Islet precursor cell (in vitro differentiated cells): ENCODE results near the gene EEFSEC.
A peak's percentile ranks its signal among the peaks of the same experiment; 100 is the strongest.

Experiments
- DNase-seq: peaks from one replicate; pipeline ENCODE4 v3.0.0-alpha.2; 2018

EEFSEC gene

GRCh38 chr3:128419311-128419710 lies 266.0 kb downstream of the EEFSEC start:
- DNase-seq: no peak

DNA sequence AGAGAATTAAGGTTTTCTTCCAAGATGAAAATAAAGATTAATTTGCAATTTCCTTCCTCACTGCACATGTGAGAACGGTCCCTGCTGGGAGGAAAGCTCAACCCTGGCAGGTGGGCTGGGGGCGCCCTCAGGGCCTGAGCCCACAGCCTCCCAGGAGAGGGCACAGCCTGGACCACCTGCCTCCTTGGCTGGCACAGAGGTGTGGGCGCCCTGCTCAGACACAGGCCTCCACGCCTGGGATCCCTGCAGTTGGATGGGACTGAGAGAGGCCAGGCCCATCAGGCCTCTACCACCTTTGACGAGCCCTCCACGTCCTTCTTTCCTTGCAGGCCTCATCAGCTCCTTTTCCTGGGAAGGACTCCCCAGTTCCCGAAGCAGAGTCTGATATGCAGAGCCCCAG lies 267.0 kb downstream of the EEFSEC start:
- no peak for DNase-seq

GRCh38 chr3:128420720-128421438 lies 267.6 kb downstream of the EEFSEC start:
- DNase-seq: no peak

- no peak for DNase-seq
Observed at GRCh38 chr3:128421439-128421836, 268.2 kb downstream of the EEFSEC start.

GRCh38 chr3:128421966-128422365 lies 268.7 kb downstream of the EEFSEC start:
- no peak for DNase-seq

- DNase-seq: no peak
Observed at GRCh38 chr3:128422762-128423524, 269.7 kb downstream of the EEFSEC start.

GRCh38 chr3:128423525-128424147 lies 270.4 kb downstream of the EEFSEC start:
- DNase-seq: no peak

- DNase-seq: no peak
Observed at GRCh38 chr3:128424508-128425069, 271.3 kb downstream of the EEFSEC start.

GRCh38 chr3:128425142-128425845 lies 272.0 kb downstream of the EEFSEC start:
- no peak for DNase-seq

GRCh38 chr3:128425846-128426127 lies 272.5 kb downstream of the EEFSEC start:
- no peak for DNase-seq

GRCh38 chr3:128426128-128426921 lies 273.0 kb downstream of the EEFSEC start:
- DNase-seq: peak; percentile 82

DNA sequence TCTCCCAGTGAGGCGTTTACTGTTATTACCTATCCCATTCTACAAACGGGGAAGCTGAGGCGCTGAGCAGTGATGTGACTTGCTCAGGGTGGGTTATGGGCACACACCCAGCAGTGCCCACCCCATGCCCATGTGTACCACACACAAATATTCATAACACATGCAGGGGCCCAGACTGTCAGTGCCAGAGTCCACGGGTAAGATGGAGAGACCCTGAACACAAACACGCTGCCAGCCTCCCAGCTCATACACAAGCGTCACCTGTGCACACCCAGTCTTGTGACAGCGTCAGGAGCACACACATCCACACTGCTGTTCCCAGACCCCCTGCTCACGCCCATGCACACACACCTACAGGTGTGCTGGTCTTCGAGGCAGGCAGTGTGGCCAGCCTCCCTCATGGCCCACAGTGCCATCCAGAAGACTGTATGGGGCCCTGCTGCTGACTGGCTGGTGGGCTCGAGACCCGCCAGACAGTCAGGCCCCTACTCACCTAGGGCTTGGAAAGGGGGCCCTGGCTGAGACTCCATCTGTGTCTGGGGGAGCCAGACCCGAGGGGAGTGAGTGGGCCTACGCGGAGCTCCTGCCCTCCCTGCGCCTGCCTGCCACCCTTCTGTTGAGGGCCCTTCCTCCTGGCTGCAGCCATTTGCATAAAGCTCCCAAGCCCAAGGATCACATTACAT lies 274.0 kb downstream of the EEFSEC start:
- no peak for DNase-seq

GRCh38 chr3:128427872-128428822 lies 274.9 kb downstream of the EEFSEC start:
- DNase-seq: no peak

GRCh38 chr3:128429275-128429674 lies 276.0 kb downstream of the EEFSEC start:
- DNase-seq: no peak

GRCh38 chr3:128429751-128430150 lies 276.5 kb downstream of the EEFSEC start:
- no peak for DNase-seq

DNA sequence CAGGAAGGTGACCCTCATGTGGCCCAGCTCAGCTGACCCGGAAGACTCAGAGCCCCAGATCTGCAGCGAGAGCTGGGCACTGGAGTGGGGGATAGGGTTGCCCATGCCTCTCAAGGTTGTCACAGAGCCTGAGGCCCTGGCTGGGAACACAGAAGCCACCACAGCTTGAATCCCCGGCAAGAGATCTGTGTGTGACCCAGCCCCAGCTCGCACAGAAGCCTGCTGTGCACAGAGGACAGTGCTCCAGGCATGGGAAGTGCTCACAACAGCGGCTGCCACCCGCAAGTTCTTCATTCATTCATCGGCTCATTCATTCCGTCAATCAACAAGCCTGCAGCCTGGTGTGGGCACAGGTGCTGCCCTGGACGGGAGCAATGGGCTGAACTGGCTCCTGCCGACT lies 277.0 kb downstream of the EEFSEC start:
- no peak for DNase-seq

DNA sequence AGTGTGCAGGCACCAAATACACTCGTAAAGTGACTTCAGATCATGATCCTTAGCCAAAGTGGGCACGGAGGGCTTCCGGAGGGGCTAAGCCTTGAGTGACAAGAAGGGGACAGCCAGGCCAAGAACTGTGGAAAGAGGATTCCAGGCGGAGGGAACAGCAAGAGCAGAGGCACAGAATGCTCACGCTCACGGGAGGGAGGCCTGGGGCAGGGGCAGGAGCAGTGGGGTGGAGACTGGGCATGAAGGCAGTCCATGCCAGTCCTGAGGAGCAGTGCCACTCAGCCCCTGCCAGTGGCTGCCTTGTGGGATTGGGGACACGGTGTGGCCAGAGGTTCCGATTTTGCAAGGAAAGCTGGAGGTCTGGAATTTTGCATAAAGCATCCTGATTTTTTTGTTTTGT lies 277.4 kb downstream of the EEFSEC start:
- DNase-seq: no peak

- no peak for DNase-seq
Observed at GRCh38 chr3:128431803-128432300, 278.6 kb downstream of the EEFSEC start.

- peak; percentile 75 for DNase-seq
Observed at GRCh38 chr3:128432301-128432970, 279.2 kb downstream of the EEFSEC start.
